ENCODE results near the gene AP2A2. TPM values are rescaled to one million over a fixed set of nuclear protein-coding genes. Genes with fewer than 3 reads are reported as not detected.

Gene AP2A2
- total RNA-seq, 1 experiment from 2014 or later, result 62.0 TPM

DNA sequence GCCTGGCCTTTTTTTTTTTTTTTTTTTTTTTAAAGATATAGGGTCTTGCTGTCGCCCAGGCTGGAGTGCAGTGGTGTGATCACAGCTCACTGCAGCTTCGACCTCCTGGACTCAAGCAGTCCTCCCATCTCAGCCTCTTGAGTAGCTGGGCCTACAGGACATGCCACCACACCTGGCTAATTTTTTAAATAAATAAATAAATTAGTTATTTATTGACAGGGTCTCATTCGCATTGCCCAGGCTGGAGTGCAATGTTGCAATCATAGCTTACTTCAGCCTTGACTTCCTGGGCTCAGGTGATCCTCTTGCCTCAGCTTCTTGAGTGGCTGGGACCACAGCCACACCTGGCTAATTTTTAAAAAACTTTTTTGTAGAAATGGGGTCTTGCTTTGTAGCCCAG is 10.5 kb downstream of the AP2A2 start:
- Histone ChIP-seq H3K36me3 (ENCODE audit: insufficient read depth, low read length, poor library complexity, severe bottlenecking) (no peaks in the 10 kb centered on the region), H3K4me1 (ENCODE audit: insufficient read depth, low read length, poor library complexity, severe bottlenecking) (peaks cover 3% of the 10 kb centered on the region), H3K4me3 (ENCODE audit: low read depth, low read length, poor library complexity, severe bottlenecking) (no peak overlapping the region), H3K27ac (ENCODE audit: low read depth, low read length, poor library complexity, severe bottlenecking) (no peak overlapping the region), H3K27me3 (replicated peaks; ENCODE audit: insufficient read depth, low read depth, low read length, poor library complexity) (no peaks in the 10 kb centered on the region), H3K9me3 (ENCODE audit: low read depth, low read length, poor library complexity, severe bottlenecking) (no peaks in the 10 kb centered on the region)
- DNase-seq (ENCODE audit: low spot score), result no peak
- TF ChIP-seq, protein P1, sequence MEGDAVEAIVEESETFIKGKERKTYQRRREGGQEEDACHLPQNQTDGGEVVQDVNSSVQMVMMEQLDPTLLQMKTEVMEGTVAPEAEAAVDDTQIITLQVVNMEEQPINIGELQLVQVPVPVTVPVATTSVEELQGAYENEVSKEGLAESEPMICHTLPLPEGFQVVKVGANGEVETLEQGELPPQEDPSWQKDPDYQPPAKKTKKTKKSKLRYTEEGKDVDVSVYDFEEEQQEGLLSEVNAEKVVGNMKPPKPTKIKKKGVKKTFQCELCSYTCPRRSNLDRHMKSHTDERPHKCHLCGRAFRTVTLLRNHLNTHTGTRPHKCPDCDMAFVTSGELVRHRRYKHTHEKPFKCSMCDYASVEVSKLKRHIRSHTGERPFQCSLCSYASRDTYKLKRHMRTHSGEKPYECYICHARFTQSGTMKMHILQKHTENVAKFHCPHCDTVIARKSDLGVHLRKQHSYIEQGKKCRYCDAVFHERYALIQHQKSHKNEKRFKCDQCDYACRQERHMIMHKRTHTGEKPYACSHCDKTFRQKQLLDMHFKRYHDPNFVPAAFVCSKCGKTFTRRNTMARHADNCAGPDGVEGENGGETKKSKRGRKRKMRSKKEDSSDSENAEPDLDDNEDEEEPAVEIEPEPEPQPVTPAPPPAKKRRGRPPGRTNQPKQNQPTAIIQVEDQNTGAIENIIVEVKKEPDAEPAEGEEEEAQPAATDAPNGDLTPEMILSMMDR (conservative IDR thresholded peaks at IDR 0.05; ENCODE audit: low read depth, low read length), result no peak
- no peak for TF ChIP-seq EZH2 (IDR thresholded peaks at IDR 0.05; ENCODE audit: borderline replicate concordance, low read depth, low read length, poor library complexity, severe bottlenecking)
- BruUV-seq (replicated peaks), result no TSS peak
- POLR2A ChIA-PET (ENCODE audit: low non-redundant PET), result no interaction called here
- intact Hi-C loops (cut with micrococcal nuclease; ENCODE audit: unreplicated experiment), result no loop called here
- CTCF ChIA-PET, result no interaction called here

DNA sequence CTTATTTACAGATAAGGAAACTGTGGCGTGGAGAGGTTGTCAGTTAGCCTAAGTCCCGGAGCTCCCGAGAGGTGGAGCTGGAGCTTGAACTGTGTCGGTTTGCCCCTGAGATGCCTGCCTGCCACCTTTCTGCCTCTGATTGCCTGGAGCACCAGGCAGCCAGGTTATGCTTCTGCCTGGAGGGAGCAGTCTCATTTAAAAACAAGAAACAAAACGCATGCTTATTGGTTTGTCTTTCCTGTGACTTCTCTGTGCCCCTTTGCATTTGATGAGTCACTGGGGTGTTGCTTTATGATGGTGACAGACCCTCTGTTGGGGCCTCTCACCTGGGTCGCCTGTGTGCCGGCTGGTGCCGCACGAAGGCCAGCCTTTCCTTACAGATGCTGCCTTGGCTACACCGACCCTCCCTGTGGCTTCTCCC is 12.2 kb downstream of the AP2A2 start:
- H3K4me3 ChIP-seq (ENCODE audit: low read depth, low read length, poor library complexity, severe bottlenecking), result no peak overlapping the region
- BruUV-seq (replicated peaks), result no TSS peak
- DNase-seq (ENCODE audit: low spot score), result no peak
- H3K27me3 ChIP-seq (replicated peaks; ENCODE audit: insufficient read depth, low read depth, low read length, poor library complexity), result no peaks in the 10 kb centered on the region
- no peaks in the 10 kb centered on the region for H3K36me3 ChIP-seq (ENCODE audit: insufficient read depth, low read length, poor library complexity, severe bottlenecking)
- H3K4me1 ChIP-seq (ENCODE audit: insufficient read depth, low read length, poor library complexity, severe bottlenecking), result peaks cover 18% of the 10 kb centered on the region
- ChIA-PET CTCF (no interaction called here), POLR2A (ENCODE audit: low non-redundant PET) (no interaction called here)
- no peak overlapping the region for H3K27ac ChIP-seq (ENCODE audit: low read depth, low read length, poor library complexity, severe bottlenecking)
- H3K9me3 ChIP-seq (ENCODE audit: low read depth, low read length, poor library complexity, severe bottlenecking), result no peaks in the 10 kb centered on the region
- intact Hi-C loops (cut with micrococcal nuclease; ENCODE audit: unreplicated experiment), result no loop called here
- no peak for TF ChIP-seq EZH2 (IDR thresholded peaks at IDR 0.05; ENCODE audit: borderline replicate concordance, low read depth, low read length, poor library complexity, severe bottlenecking)
- TF ChIP-seq, protein P1 (conservative IDR thresholded peaks at IDR 0.05; ENCODE audit: low read depth, low read length), result no peak

DNA sequence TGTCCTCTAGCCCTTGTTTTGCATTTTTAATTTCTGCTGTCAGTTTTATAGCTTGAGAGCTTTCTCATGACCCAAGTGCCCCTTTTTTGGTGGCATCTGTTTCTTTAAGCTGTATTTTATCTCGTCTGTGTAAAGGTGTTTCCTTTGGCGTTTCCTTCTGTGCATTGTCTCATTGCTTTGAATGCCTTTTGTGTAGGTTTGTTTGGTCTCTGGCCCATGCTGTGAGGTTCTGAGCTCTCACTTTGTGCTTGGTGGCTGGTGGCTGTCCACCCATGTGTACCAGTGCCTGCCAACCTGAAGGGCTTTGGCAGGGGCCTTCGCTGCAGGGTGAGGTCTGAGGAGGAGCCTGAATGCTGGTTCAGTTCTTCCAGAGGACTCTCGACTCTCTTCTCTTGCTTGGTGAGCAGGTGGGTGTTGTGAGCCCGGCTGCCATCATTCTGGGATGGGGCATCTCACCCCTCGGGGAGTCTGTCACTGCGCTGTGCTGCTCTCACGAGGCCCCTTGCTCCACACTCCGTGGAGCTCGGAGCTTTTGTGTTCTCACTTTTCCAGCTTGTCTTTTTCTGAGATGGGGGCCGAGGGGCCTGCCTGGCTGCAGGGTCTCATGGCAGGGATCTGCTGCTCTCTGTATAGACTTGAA is 14.9 kb downstream of the AP2A2 start:
- Histone ChIP-seq H3K27me3 (replicated peaks; ENCODE audit: insufficient read depth, low read depth, low read length, poor library complexity) (no peaks in the 10 kb centered on the region), H3K4me3 (ENCODE audit: low read depth, low read length, poor library complexity, severe bottlenecking) (no peak overlapping the region), H3K27ac (ENCODE audit: low read depth, low read length, poor library complexity, severe bottlenecking) (peak overlapping the region; percentile 37), H3K36me3 (ENCODE audit: insufficient read depth, low read length, poor library complexity, severe bottlenecking) (no peaks in the 10 kb centered on the region), H3K9me3 (ENCODE audit: low read depth, low read length, poor library complexity, severe bottlenecking) (no peaks in the 10 kb centered on the region), H3K4me1 (ENCODE audit: insufficient read depth, low read length, poor library complexity, severe bottlenecking) (peaks cover 18% of the 10 kb centered on the region)
- no TSS peak for BruUV-seq (replicated peaks)
- no peak for TF ChIP-seq EZH2 (IDR thresholded peaks at IDR 0.05; ENCODE audit: borderline replicate concordance, low read depth, low read length, poor library complexity, severe bottlenecking)
- TF ChIP-seq, protein P1 (conservative IDR thresholded peaks at IDR 0.05; ENCODE audit: low read depth, low read length), result no peak
- intact Hi-C loops (cut with micrococcal nuclease; ENCODE audit: unreplicated experiment), result no loop called here
- ChIA-PET CTCF (interaction anchor here (0.6 kb wide), 1 partner anchor 34 kb away, joined by 5 read pairs; no protein-coding TSS in a partner anchor), POLR2A (ENCODE audit: low non-redundant PET) (no interaction called here)
- no peak for DNase-seq (ENCODE audit: low spot score)
